ENCODE measurements around the gene GNAI2.

DNA sequence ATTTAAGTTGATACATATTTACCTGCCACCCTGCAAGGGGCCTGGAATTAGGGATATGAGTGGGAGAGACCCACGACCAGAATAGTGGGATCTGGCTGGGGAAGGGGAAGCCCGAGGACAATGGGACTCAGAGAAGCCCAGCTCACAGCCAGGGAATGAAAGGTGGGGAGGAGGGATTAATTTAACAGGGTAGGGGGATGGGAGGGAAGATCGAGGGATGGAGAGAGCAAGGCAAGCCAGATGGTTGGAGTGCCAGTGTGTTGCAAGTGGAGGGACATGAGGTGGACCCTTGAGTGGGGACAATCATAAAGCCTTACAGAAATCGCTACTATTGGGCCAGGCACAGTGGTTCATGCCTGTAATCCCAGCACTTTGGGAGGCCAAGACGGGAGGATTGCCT is 4.4 kb upstream of the GNAI2 start:
- TF ChIP-seq, protein P1, sequence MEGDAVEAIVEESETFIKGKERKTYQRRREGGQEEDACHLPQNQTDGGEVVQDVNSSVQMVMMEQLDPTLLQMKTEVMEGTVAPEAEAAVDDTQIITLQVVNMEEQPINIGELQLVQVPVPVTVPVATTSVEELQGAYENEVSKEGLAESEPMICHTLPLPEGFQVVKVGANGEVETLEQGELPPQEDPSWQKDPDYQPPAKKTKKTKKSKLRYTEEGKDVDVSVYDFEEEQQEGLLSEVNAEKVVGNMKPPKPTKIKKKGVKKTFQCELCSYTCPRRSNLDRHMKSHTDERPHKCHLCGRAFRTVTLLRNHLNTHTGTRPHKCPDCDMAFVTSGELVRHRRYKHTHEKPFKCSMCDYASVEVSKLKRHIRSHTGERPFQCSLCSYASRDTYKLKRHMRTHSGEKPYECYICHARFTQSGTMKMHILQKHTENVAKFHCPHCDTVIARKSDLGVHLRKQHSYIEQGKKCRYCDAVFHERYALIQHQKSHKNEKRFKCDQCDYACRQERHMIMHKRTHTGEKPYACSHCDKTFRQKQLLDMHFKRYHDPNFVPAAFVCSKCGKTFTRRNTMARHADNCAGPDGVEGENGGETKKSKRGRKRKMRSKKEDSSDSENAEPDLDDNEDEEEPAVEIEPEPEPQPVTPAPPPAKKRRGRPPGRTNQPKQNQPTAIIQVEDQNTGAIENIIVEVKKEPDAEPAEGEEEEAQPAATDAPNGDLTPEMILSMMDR (IDR thresholded peaks at IDR 0.05): no peak
- no peak for TF ChIP-seq POLR2A (IDR thresholded peaks at IDR 0.05)
